GM10266 (cell line): ENCODE measurements around the gene IQCM.

Source experiments
- DNase-seq: peaks from one replicate; pipeline ENCODE4 v3.0.0; 2012; ENCODE audit errors: extremely low spot score
- TF ChIP-seq, protein P1 (sequence below): IDR thresholded peaks from 2 replicates; pipeline ENCODE4 v1.5.1; 2012; ENCODE audit warnings: mild to moderate bottlenecking, low read depth; ENCODE audit not compliant: control insufficient read depth, insufficient read depth; ENCODE audit errors: missing control alignments

IQCM gene

GRCh38 chr4:149630064-149630463 lies 185.6 kb downstream of the IQCM start:
- TF ChIP-seq, protein P1, sequence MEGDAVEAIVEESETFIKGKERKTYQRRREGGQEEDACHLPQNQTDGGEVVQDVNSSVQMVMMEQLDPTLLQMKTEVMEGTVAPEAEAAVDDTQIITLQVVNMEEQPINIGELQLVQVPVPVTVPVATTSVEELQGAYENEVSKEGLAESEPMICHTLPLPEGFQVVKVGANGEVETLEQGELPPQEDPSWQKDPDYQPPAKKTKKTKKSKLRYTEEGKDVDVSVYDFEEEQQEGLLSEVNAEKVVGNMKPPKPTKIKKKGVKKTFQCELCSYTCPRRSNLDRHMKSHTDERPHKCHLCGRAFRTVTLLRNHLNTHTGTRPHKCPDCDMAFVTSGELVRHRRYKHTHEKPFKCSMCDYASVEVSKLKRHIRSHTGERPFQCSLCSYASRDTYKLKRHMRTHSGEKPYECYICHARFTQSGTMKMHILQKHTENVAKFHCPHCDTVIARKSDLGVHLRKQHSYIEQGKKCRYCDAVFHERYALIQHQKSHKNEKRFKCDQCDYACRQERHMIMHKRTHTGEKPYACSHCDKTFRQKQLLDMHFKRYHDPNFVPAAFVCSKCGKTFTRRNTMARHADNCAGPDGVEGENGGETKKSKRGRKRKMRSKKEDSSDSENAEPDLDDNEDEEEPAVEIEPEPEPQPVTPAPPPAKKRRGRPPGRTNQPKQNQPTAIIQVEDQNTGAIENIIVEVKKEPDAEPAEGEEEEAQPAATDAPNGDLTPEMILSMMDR, result no peak
- no peak for DNase-seq

- no peak for DNase-seq
- TF ChIP-seq, protein P1, result no peak
Measured at GRCh38 chr4:149605601-149606378, 209.9 kb downstream of the IQCM start.

GRCh38 chr4:149604827-149605226 lies 210.8 kb downstream of the IQCM start:
- no peak for DNase-seq
- TF ChIP-seq, protein P1, result no peak

DNA sequence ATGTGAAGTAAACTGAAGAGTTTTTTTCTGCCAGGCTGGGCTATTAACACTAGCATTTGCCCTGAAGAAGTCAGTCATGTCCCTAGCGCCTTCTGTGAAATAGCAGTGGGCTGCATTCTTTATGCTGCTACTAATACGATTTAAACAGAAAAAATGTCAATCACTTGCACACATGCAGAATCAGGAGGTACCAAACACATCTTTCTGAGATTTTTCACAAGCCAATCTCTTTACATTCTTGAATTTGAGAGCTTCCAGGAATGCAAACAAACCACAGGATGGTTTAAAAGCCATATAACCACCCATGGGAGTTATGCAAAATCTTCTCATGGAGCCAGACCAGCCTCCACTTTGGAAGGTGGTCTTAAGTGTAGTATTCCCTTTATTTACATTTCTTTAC lies 220.1 kb downstream of the IQCM start:
- TF ChIP-seq, protein P1, result no peak
- DNase-seq, result no peak

GRCh38 chr4:149589826-149590225 lies 225.8 kb downstream of the IQCM start:
- TF ChIP-seq, protein P1, result no peak
- DNase-seq, result no peak

DNA sequence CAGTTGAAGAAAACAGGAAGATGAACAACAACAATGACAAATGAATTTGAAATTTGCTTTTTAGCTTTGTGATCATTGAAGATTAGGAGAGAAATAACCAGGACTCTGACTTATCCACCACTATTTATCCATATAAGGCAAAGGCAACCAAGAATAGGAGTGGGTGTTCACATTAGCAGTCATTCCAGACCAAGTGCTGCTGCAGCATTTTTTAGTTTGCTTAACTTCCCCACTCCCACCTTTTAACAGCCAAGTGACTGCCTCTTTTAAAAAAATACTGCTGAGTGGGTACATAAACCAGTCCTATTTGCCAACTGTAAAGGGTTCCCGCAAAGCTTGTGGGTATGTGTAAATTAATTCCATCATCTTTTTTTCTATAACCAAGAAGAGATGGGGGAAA lies 230.9 kb downstream of the IQCM start:
- TF ChIP-seq, protein P1, result no peak
- no peak for DNase-seq

- DNase-seq, result no peak
- TF ChIP-seq, protein P1, result no peak
Measured at GRCh38 chr4:149574971-149575370, 240.7 kb downstream of the IQCM start.
